ENCODE results near the gene FOXP1. TPM values are rescaled to one million over a fixed set of nuclear protein-coding genes. Genes with fewer than 3 reads are reported as not detected.

Gene FOXP1
- total and polyA plus RNA-seq, 9 of the 15 experiments (the other 6 are each of a cell fraction or from before 2014, with no cell fraction given): 7.7 to 34.5 (median 13.7) TPM

- TF ChIP-seq ZNF551 (CRISPR knock-in tag; IDR thresholded peaks at IDR 0.05) (no peak), POLR2B (IDR thresholded peaks at IDR 0.05; ENCODE audit: low read depth, partially characterized antibody) (peak; percentile 32), GATAD2B (IDR thresholded peaks at IDR 0.05; ENCODE audit: borderline replicate concordance) (no peak), PRMT5 (CRISPR knock-in tag; IDR thresholded peaks at IDR 0.05) (no peak), ZNF134 (CRISPR knock-in tag; conservative IDR thresholded peaks at IDR 0.05) (no peak), KLF10 (CRISPR knock-in tag; IDR thresholded peaks at IDR 0.05) (no peak), PRPF4 (IDR thresholded peaks at IDR 0.05; ENCODE audit: insufficient read depth, low read depth, low read length, poor library complexity, severe bottlenecking) (no peak), PTBP1 (IDR thresholded peaks at IDR 0.05; ENCODE audit: low read depth, low read length) (no peak), FOXJ2 (tag; IDR thresholded peaks at IDR 0.05) (no peak), ZNF408 (CRISPR knock-in tag; IDR thresholded peaks at IDR 0.05; ENCODE audit: low read depth) (no peak), NEUROD1 (IDR thresholded peaks at IDR 0.05; ENCODE audit: borderline replicate concordance, low read depth, low read length, partially characterized antibody) (no peak), TCFL5 (CRISPR knock-in tag; conservative IDR thresholded peaks at IDR 0.05) (no peak), CLOCK (CRISPR knock-in tag; IDR thresholded peaks at IDR 0.05; ENCODE audit: borderline replicate concordance) (no peak), ARID2 (IDR thresholded peaks at IDR 0.05) (no peak), KLF6 (CRISPR knock-in tag; IDR thresholded peaks at IDR 0.05; ENCODE audit: borderline replicate concordance) (no peak), HNRNPUL1 (IDR thresholded peaks at IDR 0.05; ENCODE audit: low read length) (no peak), ETS2 (tag; IDR thresholded peaks at IDR 0.05; ENCODE audit: borderline replicate concordance, poor library complexity, severe bottlenecking) (no peak), HMG20B (CRISPR knock-in tag; IDR thresholded peaks at IDR 0.05) (no peak), MAFF (IDR thresholded peaks at IDR 0.05; ENCODE audit: low read length) (no peak), PML (IDR thresholded peaks at IDR 0.05; ENCODE audit: low read length) (peak; percentile 84), POLR2AphosphoS5 (IDR thresholded peaks at IDR 0.05; ENCODE audit: control insufficient read depth, insufficient read depth, low read depth, low read length) (peak; percentile 92), CTBP1 (IDR thresholded peaks at IDR 0.05; ENCODE audit: borderline replicate concordance) (no peak), IFI16 (CRISPR knock-in tag; IDR thresholded peaks at IDR 0.05) (no peak)
- TF ChIP-seq, protein P1, sequence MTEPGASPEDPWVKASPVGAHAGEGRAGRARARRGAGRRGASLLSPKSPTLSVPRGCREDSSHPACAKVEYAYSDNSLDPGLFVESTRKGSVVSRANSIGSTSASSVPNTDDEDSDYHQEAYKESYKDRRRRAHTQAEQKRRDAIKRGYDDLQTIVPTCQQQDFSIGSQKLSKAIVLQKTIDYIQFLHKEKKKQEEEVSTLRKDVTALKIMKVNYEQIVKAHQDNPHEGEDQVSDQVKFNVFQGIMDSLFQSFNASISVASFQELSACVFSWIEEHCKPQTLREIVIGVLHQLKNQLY (CRISPR knock-in tag; conservative IDR thresholded peaks at IDR 0.05): no peak
Measured at GRCh38 chr3:71063773-71064290, 519.7 kb downstream of the FOXP1 start (continued).
